WTC11 (cell line): ENCODE results near the gene MPIG6B. TPM values are rescaled to one million over a fixed set of nuclear protein-coding genes. Genes with fewer than 3 reads are reported as not detected.
A peak's percentile ranks its signal among the peaks of the same experiment; 100 is the strongest.

Experiments
- CREM ChIP-seq: sonication (generic); formaldehyde crosslinking; IDR thresholded peaks from 2 replicates; pipeline ENCODE4 v1.8.1; 2022; ENCODE audit warnings: mild to moderate bottlenecking, missing genetic modification reagents, moderate library complexity
- EMX1 ChIP-seq: fragments of 250-450 bp; sonication (Bioruptor Pico); IDR thresholded peaks from 2 replicates; pipeline ENCODE4 v1.8.0; 2021; ENCODE audit warnings: mild to moderate bottlenecking
- FOXP1 ChIP-seq: sonication (generic); formaldehyde crosslinking; IDR thresholded peaks from 2 replicates; pipeline ENCODE4 v1.8.0; 2022; ENCODE audit warnings: missing genetic modification reagents, mild to moderate bottlenecking, moderate library complexity, borderline replicate concordance
- GTF2I ChIP-seq: fragments of 250-450 bp; sonication (Bioruptor Pico); conservative IDR thresholded peaks from 2 replicates; pipeline ENCODE4 v1.4.0; 2021; ENCODE audit warnings: mild to moderate bottlenecking
- KAT7 ChIP-seq: sonication (generic); formaldehyde crosslinking; IDR thresholded peaks from 2 replicates; pipeline ENCODE4 v1.8.1; 2023; ENCODE audit warnings: missing genetic modification reagents, mild to moderate bottlenecking, borderline replicate concordance
- MYBL2 ChIP-seq: sonication (generic); formaldehyde crosslinking; IDR thresholded peaks from 2 replicates; pipeline ENCODE4 v1.8.1; 2023; ENCODE audit warnings: mild to moderate bottlenecking, moderate library complexity, missing genetic modification reagents
- NFATC4 ChIP-seq: fragments of 250-450 bp; sonication (Bioruptor Pico); IDR thresholded peaks from 2 replicates; pipeline ENCODE4 v1.9.0; 2021; ENCODE audit warnings: mild to moderate bottlenecking
- NFYB ChIP-seq: sonication (generic); formaldehyde crosslinking; conservative IDR thresholded peaks from 2 replicates; pipeline ENCODE4 v1.8.0; 2022; ENCODE audit warnings: low read depth, missing genetic modification reagents
- NR1H2 ChIP-seq: sonication (generic); formaldehyde crosslinking; IDR thresholded peaks from 2 replicates; pipeline ENCODE4 v1.9.0; 2021; ENCODE audit warnings: mild to moderate bottlenecking, moderate library complexity, missing genetic modification reagents
- NR2C2 ChIP-seq: sonication (generic); formaldehyde crosslinking; IDR thresholded peaks from 2 replicates; pipeline ENCODE4 v1.8.0; 2022; ENCODE audit warnings: mild to moderate bottlenecking, missing genetic modification reagents
- RORB ChIP-seq: fragments of 250-450 bp; sonication (Bioruptor Pico); IDR thresholded peaks from 2 replicates; pipeline ENCODE4 v1.9.0; 2021; ENCODE audit warnings: mild to moderate bottlenecking
- SMAD3 ChIP-seq: sonication (generic); formaldehyde crosslinking; IDR thresholded peaks from 2 replicates; pipeline ENCODE4 v1.8.0; 2022; ENCODE audit warnings: missing genetic modification reagents, mild to moderate bottlenecking, borderline replicate concordance
- SP1 ChIP-seq: sonication (generic); formaldehyde crosslinking; conservative IDR thresholded peaks from 2 replicates; pipeline ENCODE4 v1.8.1; 2022; ENCODE audit warnings: missing genetic modification reagents
- TCF7 ChIP-seq: sonication (generic); formaldehyde crosslinking; IDR thresholded peaks from 2 replicates; pipeline ENCODE4 v1.8.0; 2022; ENCODE audit warnings: mild to moderate bottlenecking, low read depth, missing genetic modification reagents, moderate library complexity
- USF2 ChIP-seq: sonication (generic); formaldehyde crosslinking; IDR thresholded peaks from 2 replicates; pipeline ENCODE4 v1.8.1; 2023; ENCODE audit warnings: mild to moderate bottlenecking, missing genetic modification reagents, moderate library complexity
- ZBTB21 ChIP-seq: sonication (generic); formaldehyde crosslinking; IDR thresholded peaks from 2 replicates; pipeline ENCODE4 v1.8.1; 2023; ENCODE audit warnings: mild to moderate bottlenecking, missing genetic modification reagents, borderline replicate concordance
- ZNF138 ChIP-seq: sonication (generic); formaldehyde crosslinking; conservative IDR thresholded peaks from 2 replicates; pipeline ENCODE4 v1.8.1; 2022; ENCODE audit warnings: mild to moderate bottlenecking, moderate library complexity, missing genetic modification reagents
- ZNF219 ChIP-seq: sonication (generic); formaldehyde crosslinking; IDR thresholded peaks from 2 replicates; pipeline ENCODE4 v1.8.0; 2023; ENCODE audit warnings: missing genetic modification reagents, mild to moderate bottlenecking, borderline replicate concordance
- total RNA-seq: library from RNA; stranded (reverse); gene quantifications from 3 replicates; pipeline ENCODE4 v1.2.3, GENCODE V29; 2021
- TF ChIP-seq, protein P1 (sequence below): sonication (generic); formaldehyde crosslinking; IDR thresholded peaks from 2 replicates; pipeline ENCODE4 v1.8.1; 2023; ENCODE audit warnings: mild to moderate bottlenecking, missing genetic modification reagents
- TF ChIP-seq, protein P2 (sequence below): fragments of 250-450 bp; sonication (Bioruptor Pico); IDR thresholded peaks from 2 replicates; pipeline ENCODE4 v1.9.0; 2021; ENCODE audit warnings: mild to moderate bottlenecking
- TF ChIP-seq, protein P3 (sequence below): sonication (generic); formaldehyde crosslinking; IDR thresholded peaks from 2 replicates; pipeline ENCODE4 v1.8.1; 2023; ENCODE audit warnings: mild to moderate bottlenecking, missing genetic modification reagents
- TF ChIP-seq, protein P4 (sequence below): sonication (generic); formaldehyde crosslinking; IDR thresholded peaks from 2 replicates; pipeline ENCODE4 v1.8.1; 2022; ENCODE audit warnings: mild to moderate bottlenecking, missing genetic modification reagents, moderate library complexity, borderline replicate concordance
- TF ChIP-seq, protein P5 (sequence below): sonication (generic); formaldehyde crosslinking; IDR thresholded peaks from 2 replicates; pipeline ENCODE4 v1.8.1; 2022; ENCODE audit warnings: low read depth, missing genetic modification reagents, borderline replicate concordance
- TF ChIP-seq, protein P6 (sequence below): sonication (generic); formaldehyde crosslinking; IDR thresholded peaks from 2 replicates; pipeline ENCODE4 v1.8.0; 2023; ENCODE audit warnings: missing genetic modification reagents, mild to moderate bottlenecking, borderline replicate concordance
- TF ChIP-seq, protein P7 (sequence below): sonication (generic); formaldehyde crosslinking; IDR thresholded peaks from 2 replicates; pipeline ENCODE4 v1.8.0; 2022; ENCODE audit warnings: mild to moderate bottlenecking, missing genetic modification reagents
- TF ChIP-seq, protein P8 (sequence below): sonication (generic); formaldehyde crosslinking; IDR thresholded peaks from 2 replicates; pipeline ENCODE4 v1.8.1; 2022; ENCODE audit warnings: mild to moderate bottlenecking, moderate library complexity, missing genetic modification reagents

The MPIG6B gene
- total RNA-seq, 1 experiment from 2014 or later, result 0.09 TPM

DNA sequence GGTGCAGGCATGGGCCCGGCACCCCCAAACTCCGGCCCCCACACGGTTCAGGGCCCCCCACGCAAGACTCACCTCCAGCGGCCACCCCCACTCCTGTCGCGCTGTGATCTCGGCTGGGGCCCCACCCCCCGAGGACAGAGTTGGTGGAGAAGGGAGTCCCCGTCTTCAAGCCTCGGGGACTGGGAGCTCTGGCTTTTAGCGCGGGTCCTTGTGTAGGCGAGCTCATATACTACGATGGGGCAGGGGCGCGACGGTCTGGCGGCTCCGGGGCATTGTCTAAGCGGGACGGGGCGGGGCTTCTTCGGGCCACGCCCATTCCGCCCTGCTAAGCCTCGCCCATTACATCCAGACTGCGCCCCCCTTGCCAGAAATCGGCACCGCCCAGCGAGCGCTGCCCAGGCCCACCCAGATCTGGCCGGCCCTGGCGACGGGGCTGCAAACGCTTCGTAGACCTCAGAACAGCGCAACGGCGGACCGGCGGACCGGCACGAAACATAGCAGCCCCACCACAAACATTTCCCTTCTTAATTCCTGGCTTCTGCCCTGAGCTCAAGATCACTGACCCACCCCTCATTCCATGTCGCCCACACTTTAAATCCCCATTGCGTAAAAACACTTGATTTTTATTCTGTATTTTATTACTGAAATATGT lies 6.9 kb downstream of the MPIG6B start (continued):
- TF ChIP-seq, protein P1, sequence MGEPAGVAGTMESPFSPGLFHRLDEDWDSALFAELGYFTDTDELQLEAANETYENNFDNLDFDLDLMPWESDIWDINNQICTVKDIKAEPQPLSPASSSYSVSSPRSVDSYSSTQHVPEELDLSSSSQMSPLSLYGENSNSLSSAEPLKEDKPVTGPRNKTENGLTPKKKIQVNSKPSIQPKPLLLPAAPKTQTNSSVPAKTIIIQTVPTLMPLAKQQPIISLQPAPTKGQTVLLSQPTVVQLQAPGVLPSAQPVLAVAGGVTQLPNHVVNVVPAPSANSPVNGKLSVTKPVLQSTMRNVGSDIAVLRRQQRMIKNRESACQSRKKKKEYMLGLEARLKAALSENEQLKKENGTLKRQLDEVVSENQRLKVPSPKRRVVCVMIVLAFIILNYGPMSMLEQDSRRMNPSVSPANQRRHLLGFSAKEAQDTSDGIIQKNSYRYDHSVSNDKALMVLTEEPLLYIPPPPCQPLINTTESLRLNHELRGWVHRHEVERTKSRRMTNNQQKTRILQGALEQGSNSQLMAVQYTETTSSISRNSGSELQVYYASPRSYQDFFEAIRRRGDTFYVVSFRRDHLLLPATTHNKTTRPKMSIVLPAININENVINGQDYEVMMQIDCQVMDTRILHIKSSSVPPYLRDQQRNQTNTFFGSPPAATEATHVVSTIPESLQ (CRISPR knock-in tag), result no peak
- TF ChIP-seq, protein P2, sequence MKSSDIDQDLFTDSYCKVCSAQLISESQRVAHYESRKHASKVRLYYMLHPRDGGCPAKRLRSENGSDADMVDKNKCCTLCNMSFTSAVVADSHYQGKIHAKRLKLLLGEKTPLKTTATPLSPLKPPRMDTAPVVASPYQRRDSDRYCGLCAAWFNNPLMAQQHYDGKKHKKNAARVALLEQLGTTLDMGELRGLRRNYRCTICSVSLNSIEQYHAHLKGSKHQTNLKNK (CRISPR knock-in tag), result 0 out of 2 replicates have a peak, but pooled peaks have one; percentile 37
- no peak for TF ChIP-seq NFYB
- TF ChIP-seq KAT7 (CRISPR knock-in tag), result no peak; the same call in 1 of the 2 replicates
- no peak for TF ChIP-seq GTF2I (CRISPR knock-in tag)
- TF ChIP-seq, protein P3, sequence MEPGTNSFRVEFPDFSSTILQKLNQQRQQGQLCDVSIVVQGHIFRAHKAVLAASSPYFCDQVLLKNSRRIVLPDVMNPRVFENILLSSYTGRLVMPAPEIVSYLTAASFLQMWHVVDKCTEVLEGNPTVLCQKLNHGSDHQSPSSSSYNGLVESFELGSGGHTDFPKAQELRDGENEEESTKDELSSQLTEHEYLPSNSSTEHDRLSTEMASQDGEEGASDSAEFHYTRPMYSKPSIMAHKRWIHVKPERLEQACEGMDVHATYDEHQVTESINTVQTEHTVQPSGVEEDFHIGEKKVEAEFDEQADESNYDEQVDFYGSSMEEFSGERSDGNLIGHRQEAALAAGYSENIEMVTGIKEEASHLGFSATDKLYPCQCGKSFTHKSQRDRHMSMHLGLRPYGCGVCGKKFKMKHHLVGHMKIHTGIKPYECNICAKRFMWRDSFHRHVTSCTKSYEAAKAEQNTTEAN, result no peak
- TF ChIP-seq ZNF138 (CRISPR knock-in tag), result no peak
- TF ChIP-seq FOXP1 (CRISPR knock-in tag), result peak; percentile 67; the same call in 1 of the 2 replicates
- TF ChIP-seq, protein P4, sequence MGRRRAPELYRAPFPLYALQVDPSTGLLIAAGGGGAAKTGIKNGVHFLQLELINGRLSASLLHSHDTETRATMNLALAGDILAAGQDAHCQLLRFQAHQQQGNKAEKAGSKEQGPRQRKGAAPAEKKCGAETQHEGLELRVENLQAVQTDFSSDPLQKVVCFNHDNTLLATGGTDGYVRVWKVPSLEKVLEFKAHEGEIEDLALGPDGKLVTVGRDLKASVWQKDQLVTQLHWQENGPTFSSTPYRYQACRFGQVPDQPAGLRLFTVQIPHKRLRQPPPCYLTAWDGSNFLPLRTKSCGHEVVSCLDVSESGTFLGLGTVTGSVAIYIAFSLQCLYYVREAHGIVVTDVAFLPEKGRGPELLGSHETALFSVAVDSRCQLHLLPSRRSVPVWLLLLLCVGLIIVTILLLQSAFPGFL (CRISPR knock-in tag), result no peak; the same call in 1 of the 2 replicates
- TF ChIP-seq, protein P5, sequence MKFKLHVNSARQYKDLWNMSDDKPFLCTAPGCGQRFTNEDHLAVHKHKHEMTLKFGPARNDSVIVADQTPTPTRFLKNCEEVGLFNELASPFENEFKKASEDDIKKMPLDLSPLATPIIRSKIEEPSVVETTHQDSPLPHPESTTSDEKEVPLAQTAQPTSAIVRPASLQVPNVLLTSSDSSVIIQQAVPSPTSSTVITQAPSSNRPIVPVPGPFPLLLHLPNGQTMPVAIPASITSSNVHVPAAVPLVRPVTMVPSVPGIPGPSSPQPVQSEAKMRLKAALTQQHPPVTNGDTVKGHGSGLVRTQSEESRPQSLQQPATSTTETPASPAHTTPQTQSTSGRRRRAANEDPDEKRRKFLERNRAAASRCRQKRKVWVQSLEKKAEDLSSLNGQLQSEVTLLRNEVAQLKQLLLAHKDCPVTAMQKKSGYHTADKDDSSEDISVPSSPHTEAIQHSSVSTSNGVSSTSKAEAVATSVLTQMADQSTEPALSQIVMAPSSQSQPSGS (CRISPR knock-in tag), result no peak
- TF ChIP-seq NFATC4, result 0 out of 2 replicates have a peak, but pooled peaks have one; percentile 0
- no peak for TF ChIP-seq RORB (CRISPR knock-in tag)
- TF ChIP-seq EMX1 (CRISPR knock-in tag), result no peak
- TF ChIP-seq, protein P6, sequence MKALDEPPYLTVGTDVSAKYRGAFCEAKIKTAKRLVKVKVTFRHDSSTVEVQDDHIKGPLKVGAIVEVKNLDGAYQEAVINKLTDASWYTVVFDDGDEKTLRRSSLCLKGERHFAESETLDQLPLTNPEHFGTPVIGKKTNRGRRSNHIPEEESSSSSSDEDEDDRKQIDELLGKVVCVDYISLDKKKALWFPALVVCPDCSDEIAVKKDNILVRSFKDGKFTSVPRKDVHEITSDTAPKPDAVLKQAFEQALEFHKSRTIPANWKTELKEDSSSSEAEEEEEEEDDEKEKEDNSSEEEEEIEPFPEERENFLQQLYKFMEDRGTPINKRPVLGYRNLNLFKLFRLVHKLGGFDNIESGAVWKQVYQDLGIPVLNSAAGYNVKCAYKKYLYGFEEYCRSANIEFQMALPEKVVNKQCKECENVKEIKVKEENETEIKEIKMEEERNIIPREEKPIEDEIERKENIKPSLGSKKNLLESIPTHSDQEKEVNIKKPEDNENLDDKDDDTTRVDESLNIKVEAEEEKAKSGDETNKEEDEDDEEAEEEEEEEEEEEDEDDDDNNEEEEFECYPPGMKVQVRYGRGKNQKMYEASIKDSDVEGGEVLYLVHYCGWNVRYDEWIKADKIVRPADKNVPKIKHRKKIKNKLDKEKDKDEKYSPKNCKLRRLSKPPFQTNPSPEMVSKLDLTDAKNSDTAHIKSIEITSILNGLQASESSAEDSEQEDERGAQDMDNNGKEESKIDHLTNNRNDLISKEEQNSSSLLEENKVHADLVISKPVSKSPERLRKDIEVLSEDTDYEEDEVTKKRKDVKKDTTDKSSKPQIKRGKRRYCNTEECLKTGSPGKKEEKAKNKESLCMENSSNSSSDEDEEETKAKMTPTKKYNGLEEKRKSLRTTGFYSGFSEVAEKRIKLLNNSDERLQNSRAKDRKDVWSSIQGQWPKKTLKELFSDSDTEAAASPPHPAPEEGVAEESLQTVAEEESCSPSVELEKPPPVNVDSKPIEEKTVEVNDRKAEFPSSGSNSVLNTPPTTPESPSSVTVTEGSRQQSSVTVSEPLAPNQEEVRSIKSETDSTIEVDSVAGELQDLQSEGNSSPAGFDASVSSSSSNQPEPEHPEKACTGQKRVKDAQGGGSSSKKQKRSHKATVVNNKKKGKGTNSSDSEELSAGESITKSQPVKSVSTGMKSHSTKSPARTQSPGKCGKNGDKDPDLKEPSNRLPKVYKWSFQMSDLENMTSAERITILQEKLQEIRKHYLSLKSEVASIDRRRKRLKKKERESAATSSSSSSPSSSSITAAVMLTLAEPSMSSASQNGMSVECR (CRISPR knock-in tag), result no peak
- TF ChIP-seq, protein P7, sequence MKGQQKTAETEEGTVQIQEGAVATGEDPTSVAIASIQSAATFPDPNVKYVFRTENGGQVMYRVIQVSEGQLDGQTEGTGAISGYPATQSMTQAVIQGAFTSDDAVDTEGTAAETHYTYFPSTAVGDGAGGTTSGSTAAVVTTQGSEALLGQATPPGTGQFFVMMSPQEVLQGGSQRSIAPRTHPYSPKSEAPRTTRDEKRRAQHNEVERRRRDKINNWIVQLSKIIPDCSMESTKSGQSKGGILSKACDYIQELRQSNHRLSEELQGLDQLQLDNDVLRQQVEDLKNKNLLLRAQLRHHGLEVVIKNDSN (CRISPR knock-in tag), result no peak; the same call in 1 of the 2 replicates
- TF ChIP-seq MYBL2 (CRISPR knock-in tag), result 0 out of 2 replicates have a peak, but pooled peaks have one; percentile 70
- TF ChIP-seq ZBTB21 (CRISPR knock-in tag), result no peak
- TF ChIP-seq SP1, result peak; percentile 92
- no peak for TF ChIP-seq USF2
- no peak for TF ChIP-seq TCF7 (CRISPR knock-in tag)
- peak; percentile 58; the same call in 1 of the 2 replicates for TF ChIP-seq SMAD3 (CRISPR knock-in tag)
- TF ChIP-seq CREM (CRISPR knock-in tag), result no peak
- no peak for TF ChIP-seq NR1H2 (CRISPR knock-in tag)
- TF ChIP-seq NR2C2 (CRISPR knock-in tag), result no peak
- TF ChIP-seq, protein P8, sequence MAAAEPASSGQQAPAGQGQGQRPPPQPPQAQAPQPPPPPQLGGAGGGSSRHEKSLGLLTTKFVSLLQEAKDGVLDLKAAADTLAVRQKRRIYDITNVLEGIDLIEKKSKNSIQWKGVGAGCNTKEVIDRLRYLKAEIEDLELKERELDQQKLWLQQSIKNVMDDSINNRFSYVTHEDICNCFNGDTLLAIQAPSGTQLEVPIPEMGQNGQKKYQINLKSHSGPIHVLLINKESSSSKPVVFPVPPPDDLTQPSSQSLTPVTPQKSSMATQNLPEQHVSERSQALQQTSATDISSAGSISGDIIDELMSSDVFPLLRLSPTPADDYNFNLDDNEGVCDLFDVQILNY (CRISPR knock-in tag), result peak; percentile 77; the same call in 1 of the 2 replicates
- TF ChIP-seq ZNF219, result no peak
